Caco-2 (cell line): ENCODE results near the gene PI4KA. TPM values are rescaled to one million over a fixed set of nuclear protein-coding genes. Genes with fewer than 3 reads are reported as not detected.

ENCODE experiments used
- BruUV-seq: library from RNA; stranded (reverse); fragments of 400-500 nt; replicated peaks from 2 replicates; lab custom pipeline; 2021; lab: Mats Ljungman, UMichigan
- CTCF ChIA-PET: fragments of 300-600 bp; sonication (Branson Sonifier 250); formaldehyde crosslinking; loops from one replicate; lab custom pipeline; 2022; ENCODE audit warnings: antibody characterized with exemption; lab: Charles Lee
- POLR2A ChIA-PET: fragments of 300-600 bp; sonication (Branson Sonifier 250); formaldehyde crosslinking; loops from one replicate; lab custom pipeline; 2022; ENCODE audit warnings: antibody characterized with exemption; lab: Charles Lee
- DNase-seq, 2 experiments: peaks; one replicate each; pipeline versions ENCODE4 v3.0.0 to v3.0.0-alpha.2; 2020 to 2022
- H3K27me3 ChIP-seq: replicated peaks from 2 replicates; pipeline ENCODE4 v1.6.0; 2011; ENCODE audit warnings: low read length; ENCODE audit not compliant: control insufficient read depth, insufficient read depth
- H3K36me3 ChIP-seq: 2 replicates; pipeline ENCODE4 v1.5.1; 2011; ENCODE audit warnings: low read length; ENCODE audit not compliant: control insufficient read depth, insufficient read depth
- H3K4me1 ChIP-seq: fragments of 250-450 bp; sonication (Bioruptor Pico); 2 replicates; pipeline ENCODE4 v1.5.1; 2020; ENCODE audit warnings: mild to moderate bottlenecking
- H3K4me3 ChIP-seq: 2 replicates; pipeline ENCODE4 v1.5.1; 2011; ENCODE audit warnings: low read depth, mild to moderate bottlenecking, control low read depth, low read length
- H3K9me3 ChIP-seq: fragments of 250-450 bp; sonication (Bioruptor Pico); 2 replicates; pipeline ENCODE4 v1.5.1; 2020; ENCODE audit warnings: mild to moderate bottlenecking, moderate library complexity
- H3K27ac Mint-ChIP-seq: one replicate; pipeline ENCODE4 v1.8.0; 2022; ENCODE audit warnings: mixed read lengths; ENCODE audit not compliant: unreplicated experiment
- H3K27me3 Mint-ChIP-seq: one replicate; pipeline ENCODE4 v1.8.0; 2022; ENCODE audit warnings: mixed read lengths; ENCODE audit not compliant: insufficient read depth, unreplicated experiment
- H3K36me3 Mint-ChIP-seq: one replicate; pipeline ENCODE4 v1.8.0; 2022; ENCODE audit warnings: mild to moderate bottlenecking, mixed read lengths; ENCODE audit not compliant: insufficient read depth, unreplicated experiment
- H3K4me1 Mint-ChIP-seq: one replicate; pipeline ENCODE4 v1.8.0; 2022; ENCODE audit warnings: low read depth, mixed read lengths; ENCODE audit not compliant: unreplicated experiment
- H3K4me3 Mint-ChIP-seq: one replicate; pipeline ENCODE4 v1.8.0; 2022; ENCODE audit warnings: mild to moderate bottlenecking, moderate library complexity, mixed read lengths; ENCODE audit not compliant: unreplicated experiment
- H3K9me3 Mint-ChIP-seq: one replicate; pipeline ENCODE4 v1.8.0; 2022; ENCODE audit warnings: mixed read lengths; ENCODE audit not compliant: unreplicated experiment
- intact Hi-C: fragments of 100-400 bp; cut with micrococcal nuclease; formaldehyde crosslinking; loops from one replicate; pipeline ENCODE4 v1.10.0; 2022; ENCODE audit not compliant: unreplicated experiment
- total RNA-seq: library from RNA; stranded (reverse); gene quantifications from 2 replicates; pipeline ENCODE4 v1.2.3, GENCODE V29; 2022
- TF ChIP-seq, protein P1 (sequence below), 2 experiments: fragments of 200-600 bp in 1 of 2; IDR thresholded peaks; 1 replicate in 1 of 2; 2 replicates in 1 of 2; pipeline versions ENCODE4 v1.5.1 to v1.8.0; 2011 to 2022; ENCODE audit warnings: antibody characterized with exemption in 1 of 2, control low read depth in 1 of 2, inconsistent platforms in 1 of 2, low read depth in 1 of 2, low read length in 1 of 2, mild to moderate bottlenecking in 1 of 2, moderate library complexity in 1 of 2; ENCODE audit not compliant: insufficient read depth in 1 of 2, severe bottlenecking in 1 of 2, unreplicated experiment in 1 of 2

Gene PI4KA
- total RNA-seq, 1 experiment from 2014 or later, result 66.9 TPM

- H3K4me3 ChIP-seq, result no peak overlapping the region
- no peaks in the 10 kb centered on the region for H3K4me1 Mint-ChIP-seq
- no peak for DNase-seq
- H3K4me1 ChIP-seq, result no peaks in the 10 kb centered on the region
- H3K36me3 Mint-ChIP-seq, result peaks cover 26% of the 10 kb centered on the region
- no peaks in the 10 kb centered on the region for H3K9me3 Mint-ChIP-seq
- no peaks in the 10 kb centered on the region for H3K27me3 ChIP-seq
- ChIA-PET POLR2A (no interaction called here), CTCF (interaction anchor here (1.0 kb wide), 1 partner anchor 70 kb away, joined by 3 read pairs; no protein-coding TSS in a partner anchor)
- intact Hi-C loops, result no loop called here
- H3K27me3 Mint-ChIP-seq, result no peaks in the 10 kb centered on the region
- no peak overlapping the region for H3K27ac Mint-ChIP-seq
- BruUV-seq, result no TSS peak
- TF ChIP-seq, protein P1, sequence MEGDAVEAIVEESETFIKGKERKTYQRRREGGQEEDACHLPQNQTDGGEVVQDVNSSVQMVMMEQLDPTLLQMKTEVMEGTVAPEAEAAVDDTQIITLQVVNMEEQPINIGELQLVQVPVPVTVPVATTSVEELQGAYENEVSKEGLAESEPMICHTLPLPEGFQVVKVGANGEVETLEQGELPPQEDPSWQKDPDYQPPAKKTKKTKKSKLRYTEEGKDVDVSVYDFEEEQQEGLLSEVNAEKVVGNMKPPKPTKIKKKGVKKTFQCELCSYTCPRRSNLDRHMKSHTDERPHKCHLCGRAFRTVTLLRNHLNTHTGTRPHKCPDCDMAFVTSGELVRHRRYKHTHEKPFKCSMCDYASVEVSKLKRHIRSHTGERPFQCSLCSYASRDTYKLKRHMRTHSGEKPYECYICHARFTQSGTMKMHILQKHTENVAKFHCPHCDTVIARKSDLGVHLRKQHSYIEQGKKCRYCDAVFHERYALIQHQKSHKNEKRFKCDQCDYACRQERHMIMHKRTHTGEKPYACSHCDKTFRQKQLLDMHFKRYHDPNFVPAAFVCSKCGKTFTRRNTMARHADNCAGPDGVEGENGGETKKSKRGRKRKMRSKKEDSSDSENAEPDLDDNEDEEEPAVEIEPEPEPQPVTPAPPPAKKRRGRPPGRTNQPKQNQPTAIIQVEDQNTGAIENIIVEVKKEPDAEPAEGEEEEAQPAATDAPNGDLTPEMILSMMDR (IDR thresholded peaks at IDR 0.05; ENCODE audit: insufficient read depth in 1 of 2, low read depth in 1 of 2, low read length in 1 of 2, severe bottlenecking in 1 of 2, unreplicated experiment in 1 of 2), result no peak
- no peak overlapping the region for H3K4me3 Mint-ChIP-seq
- H3K36me3 ChIP-seq, result 0 out of 2 replicates have a peak, but pooled peaks cover 2% of the 10 kb centered on the region
- no peaks in the 10 kb centered on the region for H3K9me3 ChIP-seq
These were observed 43.0 kb downstream of the PI4KA start for GRCh38 chr22:20815477-20816050.

- CTCF ChIA-PET, result no interaction called here
- Mint-ChIP-seq H3K27me3 (no peaks in the 10 kb centered on the region), H3K4me3 (no peak overlapping the region), H3K27ac (no peak overlapping the region), H3K9me3 (no peaks in the 10 kb centered on the region), H3K36me3 (peaks cover 28% of the 10 kb centered on the region), H3K4me1 (no peaks in the 10 kb centered on the region)
- 0 out of 2 replicates have a peak, but pooled peaks cover 2% of the 10 kb centered on the region for H3K36me3 ChIP-seq
- no peak overlapping the region for H3K4me3 ChIP-seq
- POLR2A ChIA-PET, result no interaction called here
- no peaks in the 10 kb centered on the region for H3K9me3 ChIP-seq
- BruUV-seq, result no TSS peak
- intact Hi-C loops, result no loop called here
- H3K27me3 ChIP-seq, result no peaks in the 10 kb centered on the region
- no peak for DNase-seq
- TF ChIP-seq, protein P1 (IDR thresholded peaks at IDR 0.05; ENCODE audit: insufficient read depth in 1 of 2, low read depth in 1 of 2, low read length in 1 of 2, severe bottlenecking in 1 of 2, unreplicated experiment in 1 of 2), result no peak
- H3K4me1 ChIP-seq, result no peaks in the 10 kb centered on the region
These were observed 44.3 kb downstream of the PI4KA start for GRCh38 chr22:20814221-20814808.

DNA sequence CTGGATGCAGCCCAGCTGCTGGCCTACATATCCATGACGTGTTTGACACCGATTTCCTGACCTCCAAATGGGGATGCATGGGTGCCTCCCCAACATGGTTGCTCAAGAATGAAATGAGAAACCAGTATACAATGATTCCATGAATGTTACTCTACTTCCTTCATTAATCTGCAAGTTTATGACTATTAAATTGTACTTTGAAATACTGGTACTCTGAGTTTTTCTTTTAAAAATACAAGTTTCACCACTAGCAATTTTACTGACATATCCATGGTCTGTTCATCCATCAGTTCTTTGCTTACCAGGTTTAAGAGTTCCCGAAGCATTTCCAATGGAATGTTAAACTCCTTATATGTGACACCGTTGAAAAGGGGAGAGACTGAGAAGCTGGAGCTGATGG, 45.6 kb downstream of the PI4KA start:
- Histone ChIP-seq H3K4me3 (no peak overlapping the region), H3K27me3 (no peaks in the 10 kb centered on the region), H3K4me1 (no peaks in the 10 kb centered on the region), H3K36me3 (0 out of 2 replicates have a peak, but pooled peaks cover 3% of the 10 kb centered on the region), H3K9me3 (no peaks in the 10 kb centered on the region)
- BruUV-seq, result no TSS peak
- TF ChIP-seq, protein P1 (IDR thresholded peaks at IDR 0.05; ENCODE audit: insufficient read depth in 1 of 2, low read depth in 1 of 2, low read length in 1 of 2, severe bottlenecking in 1 of 2, unreplicated experiment in 1 of 2), result no peak
- ChIA-PET POLR2A (no interaction called here), CTCF (no interaction called here)
- H3K9me3 Mint-ChIP-seq, result no peaks in the 10 kb centered on the region
- no peak for DNase-seq
- no peaks in the 10 kb centered on the region for H3K4me1 Mint-ChIP-seq
- intact Hi-C loops, result no loop called here
- H3K27ac Mint-ChIP-seq, result no peak overlapping the region
- no peaks in the 10 kb centered on the region for H3K27me3 Mint-ChIP-seq
- no peak overlapping the region for H3K4me3 Mint-ChIP-seq
- H3K36me3 Mint-ChIP-seq, result peaks cover 31% of the 10 kb centered on the region
